ENCODE data around the gene KANK3. TPM values are rescaled to one million over a fixed set of nuclear protein-coding genes. Genes with fewer than 3 reads are reported as not detected.
"Not testable (repeated sequence)": the region's sequence is repeated elsewhere in the genome, so short reads cannot be mapped to it uniquely, and the experiment has no call there.

Gene KANK3
- total and polyA plus RNA-seq, 10 of the 15 experiments (the other 5 are each of a cell fraction or from before 2014, with no cell fraction given): 0.03 to 0.93 (median 0.22) TPM; not detected in 1

GRCh38 chr19:8379156-8379891, 36.3 kb upstream of the KANK3 start:
- intact Hi-C loops (cut with micrococcal nuclease; ENCODE audit: unreplicated experiment); H2AFZ ChIP-seq (ENCODE audit: control insufficient read depth, low read depth, low read length); ATAC-seq; H3K27me3 ChIP-seq (replicated peaks in 1 of 2; ENCODE audit: control insufficient read depth in 2 of 2, insufficient read depth in 2 of 2, low read length in 1 of 2); DNase-seq (ENCODE audit: low read depth, low spot score); H3K4me2 ChIP-seq (ENCODE audit: control insufficient read depth, insufficient read depth); H3K27ac ChIP-seq (ENCODE audit: control insufficient read depth, insufficient read depth); POLR2A ChIA-PET; H3K79me2 ChIP-seq (ENCODE audit: control insufficient read depth, insufficient read depth, low read length); SMC1A ChIA-PET (ENCODE audit: uncharacterized antibody, unreplicated experiment); H3K9ac ChIP-seq (ENCODE audit: control insufficient read depth, insufficient read depth, low read length); BruUV-seq (replicated peaks); CTCF ChIA-PET; in situ Hi-C loops (cut with MboI); H3K36me3 ChIP-seq (ENCODE audit: control insufficient read depth in 2 of 2, insufficient read depth in 2 of 2, low read length in 1 of 2); FAIRE-seq; H3K4me1 ChIP-seq (ENCODE audit: control insufficient read depth, insufficient read depth, low read length); RAD21 ChIA-PET (ENCODE audit: unreplicated experiment); H3K4me3 ChIP-seq; H4K20me1 ChIP-seq (ENCODE audit: control insufficient read depth, insufficient read depth); H3K9me3 ChIP-seq (replicated peaks; ENCODE audit: control insufficient read depth, insufficient read depth, low read length): not testable (repeated sequence)
- TF ChIP-seq NFYB (IDR thresholded peaks at IDR 0.05; ENCODE audit: insufficient read depth, low read depth, low read length): peak; percentile 81
- WGBS (ENCODE audit: insufficient coverage, insufficient replicate concordance, low lambda C conversion rate, missing lambda C conversion rate): 81% methylated on average over 13 of the region's 13 CpGs

GRCh38 chr19:8377598-8377997, 34.5 kb upstream of the KANK3 start:
- ChIA-PET SMC1A (ENCODE audit: uncharacterized antibody, unreplicated experiment) (no interaction called here), CTCF (interaction anchor here (1.7 kb wide), 1 partner anchor 24 kb away, joined by 5 read pairs; no protein-coding TSS in a partner anchor), POLR2A (interaction anchor here (0.7 kb wide), 1 partner anchor 108 kb away, joined by 3 read pairs; no protein-coding TSS in a partner anchor), RAD21 (ENCODE audit: unreplicated experiment) (no interaction called here)
- 0% methylated on average over 1 of the region's 1 CpG for WGBS (ENCODE audit: insufficient coverage, insufficient replicate concordance, low lambda C conversion rate, missing lambda C conversion rate)
- Histone ChIP-seq H3K9me3 (replicated peaks; ENCODE audit: control insufficient read depth, insufficient read depth, low read length) (no peaks in the 10 kb centered on the region), H3K4me1 (ENCODE audit: control insufficient read depth, insufficient read depth, low read length) (no peaks in the 10 kb centered on the region), H4K20me1 (ENCODE audit: control insufficient read depth, insufficient read depth) (no peaks in the 10 kb centered on the region), H2AFZ (ENCODE audit: control insufficient read depth, low read depth, low read length) (no peak overlapping the region), H3K27me3 (replicated peaks in 1 of 2; ENCODE audit: control insufficient read depth in 2 of 2, insufficient read depth in 2 of 2, low read length in 1 of 2) (no peaks in the 10 kb centered on the region), H3K4me2 (ENCODE audit: control insufficient read depth, insufficient read depth) (no peak overlapping the region), H3K9ac (ENCODE audit: control insufficient read depth, insufficient read depth, low read length) (no peak overlapping the region), H3K4me3 (no peak overlapping the region), H3K79me2 (ENCODE audit: control insufficient read depth, insufficient read depth, low read length) (no peaks in the 10 kb centered on the region), H3K27ac (ENCODE audit: control insufficient read depth, insufficient read depth) (no peak overlapping the region), H3K36me3 (ENCODE audit: control insufficient read depth in 2 of 2, insufficient read depth in 2 of 2, low read length in 1 of 2) (no peaks in the 10 kb centered on the region)
- DNase-seq (ENCODE audit: low read depth, low spot score): no peak
- BruUV-seq (replicated peaks): no TSS peak
- no peak for ATAC-seq
- intact Hi-C loops (cut with micrococcal nuclease; ENCODE audit: unreplicated experiment): no loop called here
- in situ Hi-C loops (cut with MboI): no loop called here
- no peak for FAIRE-seq
- TF ChIP-seq IRF4 (IDR thresholded peaks at IDR 0.05; ENCODE audit: low read depth, low read length): no peak
- no peak for TF ChIP-seq ZNF274 (IDR thresholded peaks at IDR 0.05; ENCODE audit: insufficient read depth, insufficient read length)
- TF ChIP-seq POLR2AphosphoS2 (IDR thresholded peaks at IDR 0.05; ENCODE audit: low read depth, low read length): no peak
- no peak for TF ChIP-seq RUNX3 (IDR thresholded peaks at IDR 0.05; ENCODE audit: low read length)
- TF ChIP-seq HDAC2 (IDR thresholded peaks at IDR 0.05): no peak
- TF ChIP-seq JUND (IDR thresholded peaks at IDR 0.05; ENCODE audit: low read depth, low read length): no peak
- TF ChIP-seq SMC3 (IDR thresholded peaks at IDR 0.05; ENCODE audit: borderline replicate concordance, low read length): no peak
- TF ChIP-seq SUZ12 (IDR thresholded peaks at IDR 0.05; ENCODE audit: unreplicated experiment): no peak
- no peak for TF ChIP-seq E2F4 (IDR thresholded peaks at IDR 0.05; ENCODE audit: low read depth, low read length)
- no peak for TF ChIP-seq REST (IDR thresholded peaks at IDR 0.05; ENCODE audit: low read depth, low read length)

Data from GM12878 (cell line).